ENCODE data around the gene MYCT1. TPM values are rescaled to one million over a fixed set of nuclear protein-coding genes. Genes with fewer than 3 reads are reported as not detected.

The MYCT1 gene
- polyA plus RNA-seq, 3 donors = 13.1 to 16.2 (median 16.2) TPM

Other genes with a start within 250 kb of the MYCT1 start
- gene SYNE1, start 60.5 kb upstream of the MYCT1 start, polyA plus RNA-seq (ENCODE audit: insufficient read length in 3 of 3) = 100 to 1,000 TPM in 1 of 3 donors, 10 to 100 TPM in 2; 92.5 to 119 (median 93.6) TPM
- gene VIP, start 52.9 kb downstream of the MYCT1 start, polyA plus RNA-seq (ENCODE audit: insufficient read length in 3 of 3) = 1 to 10 TPM in 2 of 3 donors, under 1 TPM in 1; 0.75 to 1.6 (median 1.4) TPM

Measured in renal pelvis (tissue), 3 donors.